SK-N-SH (cell line): Measurements from ENCODE around the gene ABCB6. TPM values are rescaled to one million over a fixed set of nuclear protein-coding genes. Genes with fewer than 3 reads are reported as not detected.

ENCODE experiments used
- CTCF ChIA-PET: fragments of 300-600, 350-600 bp; formaldehyde crosslinking; extraction: SDS; loops from one replicate; lab custom pipeline; 2021; lab: Yijun Ruan, JAX
- POLR2A ChIA-PET: fragments of 350-600 bp; sonication (Branson Sonifier 250); formaldehyde crosslinking; extraction: SDS; loops from one replicate; lab custom pipeline; 2020; ENCODE audit warnings: antibody characterized with exemption, inconsistent platforms; lab: Yijun Ruan, JAX
- DNase-seq: peaks from one replicate; pipeline ENCODE4 v3.0.0; 2012
- H2AFZ ChIP-seq: fragments of 200-600 bp; sonication (generic); 2 replicates; pipeline ENCODE4 v1.8.1; 2016; ENCODE audit warnings: antibody characterized with exemption, mild to moderate bottlenecking, low read depth
- H3F3A ChIP-seq: fragments of 200-600 bp; sonication (generic); replicated peaks from 2 replicates; pipeline ENCODE3; 2016; ENCODE audit warnings: antibody characterized with exemption, mild to moderate bottlenecking; ENCODE audit not compliant: insufficient read depth
- H3K27ac ChIP-seq, 2 experiments: fragments of 200-500 bp in 1 of 2; fragments of 200-600 bp in 1 of 2; sonication (Bioruptor generic) in 1 of 2; sonication (generic), shearing (Covaris generic) in 1 of 2; 2 replicates each; pipeline versions ENCODE4 v1.5.1 to v1.6.1; 2014 to 2016; ENCODE audit warnings: low read depth in 2 of 2, inconsistent platforms in 1 of 2, low read length in 1 of 2, mild to moderate bottlenecking in 1 of 2, mixed read lengths in 1 of 2
- H3K27me3 ChIP-seq: fragments of 200-600 bp; sonication (generic), shearing (Covaris generic); 2 replicates; pipeline ENCODE4 v1.6.1; 2016; ENCODE audit warnings: mixed run types; ENCODE audit not compliant: insufficient read depth
- H3K36me3 ChIP-seq, 2 experiments: fragments of 200-500 bp in 1 of 2; fragments of 200-600 bp in 1 of 2; sonication (Bioruptor generic) in 1 of 2; sonication (generic) in 1 of 2; replicated peaks in 1 of 2; 2 replicates each; pipeline versions ENCODE3 to v1.5.1; 2014 to 2016; ENCODE audit warnings: low read length in 1 of 2, mild to moderate bottlenecking in 1 of 2; ENCODE audit not compliant: insufficient read depth in 2 of 2, control insufficient read depth in 1 of 2
- H3K4me1 ChIP-seq, 2 experiments: fragments of 200-500 bp in 1 of 2; fragments of 200-600 bp in 1 of 2; sonication (Bioruptor generic) in 1 of 2; sonication (generic), shearing (Covaris generic) in 1 of 2; 2 replicates each; pipeline versions ENCODE4 v1.5.1 to v1.6.1; 2014 to 2016; ENCODE audit warnings: low read depth in 1 of 2, low read length in 1 of 2, mixed run types in 1 of 2; ENCODE audit not compliant: insufficient read depth in 2 of 2, control insufficient read depth in 1 of 2
- H3K4me2 ChIP-seq: fragments of 200-600 bp; sonication (generic), shearing (Covaris generic); 2 replicates; pipeline ENCODE4 v1.6.1; 2017; ENCODE audit warnings: mixed run types
- H3K4me3 ChIP-seq, 2 experiments: fragments of 200-500 bp in 1 of 2; fragments of 200-600 bp in 1 of 2; sonication (Bioruptor generic) in 1 of 2; sonication (generic), shearing (Covaris generic) in 1 of 2; 2 replicates each; pipeline versions ENCODE4 v1.5.1 to v1.8.1; 2014 to 2016; ENCODE audit warnings: low read depth in 2 of 2, inconsistent platforms in 1 of 2, low read length in 1 of 2, mild to moderate bottlenecking in 1 of 2, mixed read lengths in 1 of 2, moderate library complexity in 1 of 2
- H3K79me2 ChIP-seq: fragments of 200-600 bp; sonication (generic); 2 replicates; pipeline ENCODE4 v1.8.1; 2017; ENCODE audit warnings: mild to moderate bottlenecking; ENCODE audit not compliant: insufficient read depth
- H3K9ac ChIP-seq: fragments of 200-600 bp; sonication (generic); 2 replicates; pipeline ENCODE4 v1.6.1; 2017; ENCODE audit warnings: mixed run types
- H3K9me2 ChIP-seq: fragments of 200-600 bp; sonication (generic); 2 replicates; pipeline ENCODE4 v1.6.1; 2017; ENCODE audit warnings: mixed run types
- H3K9me3 ChIP-seq: fragments of 200-600 bp; sonication (generic); 2 replicates; pipeline ENCODE4 v1.6.1; 2017; ENCODE audit warnings: mixed run types, mild to moderate bottlenecking, moderate library complexity
- H4K20me1 ChIP-seq: fragments of 200-600 bp; sonication (generic); 2 replicates; pipeline ENCODE4 v1.6.1; 2017; ENCODE audit warnings: mild to moderate bottlenecking, mixed run types; ENCODE audit not compliant: insufficient read depth
- CHD2 ChIP-seq: fragments of 150-350 bp; IDR thresholded peaks from 2 replicates; pipeline ENCODE4 v1.6.1; 2018; ENCODE audit warnings: low read length; ENCODE audit not compliant: partially characterized antibody
- EP300 ChIP-seq, 2 experiments: IDR thresholded peaks; 2 replicates each; pipeline versions ENCODE4 v1.4.0 to v1.6.1; 2012; ENCODE audit warnings: borderline replicate concordance in 1 of 2, low read depth in 1 of 2, low read length in 1 of 2
- EZH2phosphoT487 ChIP-seq: fragments of 200-600 bp; sonication (generic); IDR thresholded peaks from 2 replicates; pipeline ENCODE4 v1.6.1; 2017; ENCODE audit warnings: low read depth, mixed run types, mild to moderate bottlenecking, antibody characterized with exemption, moderate library complexity, borderline replicate concordance
- FOXJ3 ChIP-seq: sonication (generic); formaldehyde crosslinking; IDR thresholded peaks from 2 replicates; pipeline ENCODE4 v1.5.1; 2020; ENCODE audit warnings: mild to moderate bottlenecking, missing genetic modification reagents
- GABPA ChIP-seq: IDR thresholded peaks from 2 replicates; pipeline ENCODE4 v1.4.0; 2012; ENCODE audit warnings: low read depth, mild to moderate bottlenecking
- JUND ChIP-seq: IDR thresholded peaks from 2 replicates; pipeline ENCODE4 v1.4.0; 2012
- MXI1 ChIP-seq: IDR thresholded peaks from 2 replicates; pipeline ENCODE4 v1.6.1; 2012; ENCODE audit warnings: mild to moderate bottlenecking, low read depth, low read length, improper control_type of control experiment
- POLR2AphosphoS5 ChIP-seq: IDR thresholded peaks from 2 replicates; pipeline ENCODE4 v1.6.1; 2012; ENCODE audit warnings: low read depth, low read length
- RAD21 ChIP-seq: IDR thresholded peaks from 2 replicates; pipeline ENCODE4 v1.6.1; 2012; ENCODE audit warnings: mild to moderate bottlenecking, low read length
- RCOR1 ChIP-seq: fragments of 150-350 bp; IDR thresholded peaks from 2 replicates; pipeline ENCODE4 v1.6.1; 2017; ENCODE audit warnings: antibody characterized with exemption, low read length
- TAF1 ChIP-seq: IDR thresholded peaks from 2 replicates; pipeline ENCODE4 v1.6.1; 2012; ENCODE audit warnings: low read depth, mild to moderate bottlenecking, low read length, moderate library complexity, borderline replicate concordance
- TCF12 ChIP-seq: IDR thresholded peaks from 2 replicates; pipeline ENCODE4 v1.4.0; 2012
- TEAD4 ChIP-seq: IDR thresholded peaks from 2 replicates; pipeline ENCODE4 v1.4.0; 2012; ENCODE audit warnings: mild to moderate bottlenecking, borderline replicate concordance; ENCODE audit not compliant: insufficient read depth
- YY1 ChIP-seq: IDR thresholded peaks from 2 replicates; pipeline ENCODE4 v1.4.0; 2012; ENCODE audit warnings: low read depth, mild to moderate bottlenecking
- WGBS: methylation state at CpG from one replicate; pipeline ENCODE4 v1.1.6; 2017; ENCODE audit warnings: low lambda C conversion rate; 5-methylcytosine and 5-hydroxymethylcytosine counted together
- polyA plus RNA-seq, 3 experiments: library from polyadenylated mRNA; depleted of rRNA; stranded (reverse); fragments of >200 nt; gene quantifications; 2 replicates each; pipeline ENCODE4 v1.2.3, GENCODE V29; 2012
- TF ChIP-seq, protein P1 (sequence below): IDR thresholded peaks from 2 replicates; pipeline ENCODE4 v1.4.0; 2012; ENCODE audit warnings: low read depth, borderline replicate concordance
- TF ChIP-seq, protein P2 (sequence below): fragments of 200-600 bp; sonication (generic); IDR thresholded peaks from 2 replicates; pipeline ENCODE4 v1.6.1; 2017; ENCODE audit warnings: antibody characterized with exemption, mild to moderate bottlenecking, moderate library complexity
- TF ChIP-seq, protein P3 (sequence below): fragments of 150-350 bp; IDR thresholded peaks from 2 replicates; pipeline ENCODE4 v1.6.1; 2017; ENCODE audit warnings: antibody characterized with exemption, low read length, low read depth, borderline replicate concordance
- TF ChIP-seq, protein P4 (sequence below): IDR thresholded peaks from 2 replicates; pipeline ENCODE4; 2012
- TF ChIP-seq, protein P5 (sequence below): fragments of 150-350 bp; IDR thresholded peaks from 2 replicates; pipeline ENCODE4 v1.6.1; 2016; ENCODE audit warnings: mild to moderate bottlenecking, low read depth, low read length

ABCB6 gene
- polyA plus RNA-seq, 1 of the 3 experiments (the other 2 are of a cell fraction), result 27.4 TPM

DNA sequence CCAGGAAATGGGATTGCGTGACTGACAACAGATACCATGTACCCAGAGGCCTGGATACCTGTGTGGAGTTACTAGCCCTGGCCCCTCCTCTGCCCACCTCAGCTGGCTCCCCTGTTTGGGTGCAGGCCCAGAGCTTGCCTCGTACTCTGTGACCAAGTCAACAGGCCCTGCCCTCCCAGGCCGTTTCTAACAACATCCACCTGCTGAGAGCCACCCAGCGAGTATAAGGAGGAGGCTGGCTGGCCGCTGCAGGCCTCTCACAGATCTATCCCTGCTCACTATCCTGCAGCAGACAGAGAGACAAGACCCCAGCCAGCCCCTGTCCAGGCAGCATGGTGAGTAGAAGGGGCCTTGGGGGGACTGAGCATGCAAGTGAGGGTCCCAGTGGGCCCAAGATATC, 47.5 kb upstream of the ABCB6 start:
- Histone ChIP-seq H3K27ac (no peak overlapping the region), H3K4me2 (no peak overlapping the region), H3K27me3 (peaks cover 8% of the 10 kb centered on the region; the same call in 1 of the 2 replicates), H3K9me3 (no peaks in the 10 kb centered on the region), H3K4me3 (no peak overlapping the region), H3K36me3 (no peaks in the 10 kb centered on the region), H3K79me2 (no peaks in the 10 kb centered on the region), H4K20me1 (no peaks in the 10 kb centered on the region), H3K9ac (no peak overlapping the region), H3F3A (no peaks in the 10 kb centered on the region), H3K4me1 (peaks cover 0 to 14% of the 10 kb centered on the region in 2 experiments; a peak in 1 of 4 replicates), H3K9me2 (no peaks in the 10 kb centered on the region), H2AFZ (no peak overlapping the region)
- DNase-seq, result no peak
- TF ChIP-seq TCF12, result no peak
- no peak for TF ChIP-seq MXI1
- TF ChIP-seq, protein P1, sequence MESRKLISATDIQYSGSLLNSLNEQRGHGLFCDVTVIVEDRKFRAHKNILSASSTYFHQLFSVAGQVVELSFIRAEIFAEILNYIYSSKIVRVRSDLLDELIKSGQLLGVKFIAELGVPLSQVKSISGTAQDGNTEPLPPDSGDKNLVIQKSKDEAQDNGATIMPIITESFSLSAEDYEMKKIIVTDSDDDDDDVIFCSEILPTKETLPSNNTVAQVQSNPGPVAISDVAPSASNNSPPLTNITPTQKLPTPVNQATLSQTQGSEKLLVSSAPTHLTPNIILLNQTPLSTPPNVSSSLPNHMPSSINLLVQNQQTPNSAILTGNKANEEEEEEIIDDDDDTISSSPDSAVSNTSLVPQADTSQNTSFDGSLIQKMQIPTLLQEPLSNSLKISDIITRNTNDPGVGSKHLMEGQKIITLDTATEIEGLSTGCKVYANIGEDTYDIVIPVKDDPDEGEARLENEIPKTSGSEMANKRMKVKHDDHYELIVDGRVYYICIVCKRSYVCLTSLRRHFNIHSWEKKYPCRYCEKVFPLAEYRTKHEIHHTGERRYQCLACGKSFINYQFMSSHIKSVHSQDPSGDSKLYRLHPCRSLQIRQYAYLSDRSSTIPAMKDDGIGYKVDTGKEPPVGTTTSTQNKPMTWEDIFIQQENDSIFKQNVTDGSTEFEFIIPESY, result no peak
- no peak for TF ChIP-seq RAD21
- no peak for TF ChIP-seq POLR2AphosphoS5
- no peak for TF ChIP-seq RCOR1
- no peak for TF ChIP-seq FOXJ3 (CRISPR knock-in tag)
- TF ChIP-seq CHD2, result no peak
- no peak for TF ChIP-seq TEAD4
- no peak for TF ChIP-seq GABPA
- TF ChIP-seq, protein P2, sequence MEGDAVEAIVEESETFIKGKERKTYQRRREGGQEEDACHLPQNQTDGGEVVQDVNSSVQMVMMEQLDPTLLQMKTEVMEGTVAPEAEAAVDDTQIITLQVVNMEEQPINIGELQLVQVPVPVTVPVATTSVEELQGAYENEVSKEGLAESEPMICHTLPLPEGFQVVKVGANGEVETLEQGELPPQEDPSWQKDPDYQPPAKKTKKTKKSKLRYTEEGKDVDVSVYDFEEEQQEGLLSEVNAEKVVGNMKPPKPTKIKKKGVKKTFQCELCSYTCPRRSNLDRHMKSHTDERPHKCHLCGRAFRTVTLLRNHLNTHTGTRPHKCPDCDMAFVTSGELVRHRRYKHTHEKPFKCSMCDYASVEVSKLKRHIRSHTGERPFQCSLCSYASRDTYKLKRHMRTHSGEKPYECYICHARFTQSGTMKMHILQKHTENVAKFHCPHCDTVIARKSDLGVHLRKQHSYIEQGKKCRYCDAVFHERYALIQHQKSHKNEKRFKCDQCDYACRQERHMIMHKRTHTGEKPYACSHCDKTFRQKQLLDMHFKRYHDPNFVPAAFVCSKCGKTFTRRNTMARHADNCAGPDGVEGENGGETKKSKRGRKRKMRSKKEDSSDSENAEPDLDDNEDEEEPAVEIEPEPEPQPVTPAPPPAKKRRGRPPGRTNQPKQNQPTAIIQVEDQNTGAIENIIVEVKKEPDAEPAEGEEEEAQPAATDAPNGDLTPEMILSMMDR, result no peak
- TF ChIP-seq, protein P3, sequence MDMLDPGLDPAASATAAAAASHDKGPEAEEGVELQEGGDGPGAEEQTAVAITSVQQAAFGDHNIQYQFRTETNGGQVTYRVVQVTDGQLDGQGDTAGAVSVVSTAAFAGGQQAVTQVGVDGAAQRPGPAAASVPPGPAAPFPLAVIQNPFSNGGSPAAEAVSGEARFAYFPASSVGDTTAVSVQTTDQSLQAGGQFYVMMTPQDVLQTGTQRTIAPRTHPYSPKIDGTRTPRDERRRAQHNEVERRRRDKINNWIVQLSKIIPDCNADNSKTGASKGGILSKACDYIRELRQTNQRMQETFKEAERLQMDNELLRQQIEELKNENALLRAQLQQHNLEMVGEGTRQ, result no peak
- TF ChIP-seq, protein P4, sequence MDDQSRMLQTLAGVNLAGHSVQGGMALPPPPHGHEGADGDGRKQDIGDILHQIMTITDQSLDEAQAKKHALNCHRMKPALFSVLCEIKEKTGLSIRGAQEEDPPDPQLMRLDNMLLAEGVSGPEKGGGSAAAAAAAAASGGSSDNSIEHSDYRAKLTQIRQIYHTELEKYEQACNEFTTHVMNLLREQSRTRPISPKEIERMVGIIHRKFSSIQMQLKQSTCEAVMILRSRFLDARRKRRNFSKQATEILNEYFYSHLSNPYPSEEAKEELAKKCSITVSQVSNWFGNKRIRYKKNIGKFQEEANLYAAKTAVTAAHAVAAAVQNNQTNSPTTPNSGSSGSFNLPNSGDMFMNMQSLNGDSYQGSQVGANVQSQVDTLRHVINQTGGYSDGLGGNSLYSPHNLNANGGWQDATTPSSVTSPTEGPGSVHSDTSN, result no peak
- TF ChIP-seq YY1, result no peak
- no peak for TF ChIP-seq EP300 (IDR thresholded peaks at IDR 0.05; ENCODE audit: borderline replicate concordance in 1 of 2, low read depth in 1 of 2, low read length in 1 of 2)
- TF ChIP-seq TAF1, result no peak
- no peak for TF ChIP-seq EZH2phosphoT487
- TF ChIP-seq, protein P5, sequence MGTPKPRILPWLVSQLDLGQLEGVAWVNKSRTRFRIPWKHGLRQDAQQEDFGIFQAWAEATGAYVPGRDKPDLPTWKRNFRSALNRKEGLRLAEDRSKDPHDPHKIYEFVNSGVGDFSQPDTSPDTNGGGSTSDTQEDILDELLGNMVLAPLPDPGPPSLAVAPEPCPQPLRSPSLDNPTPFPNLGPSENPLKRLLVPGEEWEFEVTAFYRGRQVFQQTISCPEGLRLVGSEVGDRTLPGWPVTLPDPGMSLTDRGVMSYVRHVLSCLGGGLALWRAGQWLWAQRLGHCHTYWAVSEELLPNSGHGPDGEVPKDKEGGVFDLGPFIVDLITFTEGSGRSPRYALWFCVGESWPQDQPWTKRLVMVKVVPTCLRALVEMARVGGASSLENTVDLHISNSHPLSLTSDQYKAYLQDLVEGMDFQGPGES, result no peak
- no peak for TF ChIP-seq JUND
- no CpG with 5 or more reads among the region's 5 CpGs for WGBS
- ChIA-PET CTCF (interaction anchor here (0.5 to 5.9 kb wide), 4 partner anchors 12 to 286 kb away, joined by 3 to 62 read pairs (median 6); partner anchors contain the start of genes DNAJB2 and TUBA4A), POLR2A (no interaction called here)
